K562 (cell line): ENCODE data around the gene PRPS1L1. TPM values are rescaled to one million over a fixed set of nuclear protein-coding genes. Genes with fewer than 3 reads are reported as not detected.

Experiments
- BCL6 ChIP-seq: fragments of 250-450 bp; sonication (Bioruptor Pico); IDR thresholded peaks from 2 replicates; pipeline ENCODE4 v1.4.0; 2020
- BRD9 ChIP-seq: fragments of 450-650 bp; IDR thresholded peaks from 2 replicates; pipeline ENCODE4 v1.6.1; 2018; ENCODE audit warnings: low read depth; ENCODE audit not compliant: partially characterized antibody
- CBX5 ChIP-seq: IDR thresholded peaks from 2 replicates; pipeline ENCODE4 v1.6.1; 2014; ENCODE audit warnings: low read depth, borderline replicate concordance
- CHD4 ChIP-seq: fragments of 200-600 bp; sonication (generic); IDR thresholded peaks from 3 replicates; pipeline ENCODE4 v1.6.1; 2012; ENCODE audit warnings: low read depth, mild to moderate bottlenecking, mixed read lengths, low read length, inconsistent platforms; ENCODE audit not compliant: insufficient read depth, insufficient replicate concordance, poor library complexity, severe bottlenecking
- FOXA1 ChIP-seq: fragments of 450-650 bp; IDR thresholded peaks from 2 replicates; pipeline ENCODE4 v1.6.1; 2016; ENCODE audit warnings: mild to moderate bottlenecking, borderline replicate concordance
- HINFP ChIP-seq: fragments of 450-650 bp; conservative IDR thresholded peaks from 2 replicates; pipeline ENCODE4 v1.6.1; 2016; ENCODE audit warnings: missing genetic modification characterization, low read depth, mild to moderate bottlenecking, control low read depth, missing compliant biosample characterization
- KLF1 ChIP-seq: fragments of 450-650 bp; IDR thresholded peaks from 2 replicates; pipeline ENCODE4 v1.6.1; 2016; ENCODE audit warnings: missing genetic modification characterization, missing compliant biosample characterization
- MCM3 ChIP-seq: fragments of 450-650 bp; IDR thresholded peaks from 2 replicates; pipeline ENCODE4 v1.6.1; 2016
- MIER1 ChIP-seq: fragments of 450-650 bp; IDR thresholded peaks from 2 replicates; pipeline ENCODE4 v1.6.1; 2016; ENCODE audit warnings: antibody characterized with exemption, mild to moderate bottlenecking, low read depth
- PHF21A ChIP-seq: fragments of 450-650 bp; IDR thresholded peaks from 2 replicates; pipeline ENCODE4 v1.6.1; 2017; ENCODE audit warnings: low read depth, borderline replicate concordance
- PTBP1 ChIP-seq: fragments of 200-400 bp; formaldehyde crosslinking; IDR thresholded peaks from 2 replicates; pipeline ENCODE4 v1.6.1; 2017; ENCODE audit warnings: low read depth, low read length
- RBM25 ChIP-seq: fragments of 200-400 bp; formaldehyde crosslinking; IDR thresholded peaks from 2 replicates; pipeline ENCODE4 v1.6.1; 2018; ENCODE audit warnings: low read length, low read depth, moderate library complexity; ENCODE audit not compliant: severe bottlenecking
- SNRNP70 ChIP-seq: fragments of 200-400 bp; formaldehyde crosslinking; optimal IDR thresholded peaks from 2 replicates; pipeline ENCODE3; 2017; ENCODE audit warnings: low read depth, low read length
- TCF7 ChIP-seq: sonication (generic); IDR thresholded peaks from 2 replicates; pipeline ENCODE4 v1.6.1; 2016; ENCODE audit warnings: antibody characterized with exemption, borderline replicate concordance
- USF1 ChIP-seq: sonication (generic); formaldehyde crosslinking; IDR thresholded peaks from 2 replicates; pipeline ENCODE4 v1.9.0; 2022; ENCODE audit warnings: mild to moderate bottlenecking, missing genetic modification reagents
- ZNF274 ChIP-seq: IDR thresholded peaks from 2 replicates; pipeline ENCODE4 v1.6.1; 2011; ENCODE audit warnings: low read depth, mild to moderate bottlenecking, low read length, moderate library complexity, borderline replicate concordance
- ZNF77 ChIP-seq: fragments of 250-450 bp; sonication (Bioruptor Pico); IDR thresholded peaks from 2 replicates; pipeline ENCODE4 v1.5.0; 2020
- polyA plus RNA-seq, 8 experiments: library from polyadenylated mRNA; depleted of rRNA in 4 of 8; stranded (reverse) in 5 of 8; unstranded in 3 of 8; fragments of >200 nt; fragmentation: Nextera tagmentation in 2 of 8; fragmentation: Illumina TruSeq in 1 of 8; extraction: Ambion mirVana in 2 of 8; extraction: Trizol in 1 of 8; gene quantifications; 2 replicates each; pipeline versions ENCODE4 v1.2.1 to v1.2.3, GENCODE V29; 2011 to 2014; ENCODE audit warnings: inconsistent platforms in 1 of 8, missing spikeins in 1 of 8
- total RNA-seq, 7 experiments: library from RNA; depleted of rRNA in 6 of 7; stranded (reverse); fragments of >200 nt in 6 of 7; fragmentation: Illumina TruSeq in 2 of 7; extraction: Trizol in 2 of 7; gene quantifications; 2 replicates each; pipeline versions ENCODE4 v1.2.1 to v1.2.3, GENCODE V29; 2011 to 2021; ENCODE audit warnings: low replicate concordance in 1 of 7
- TF ChIP-seq, protein P1 (sequence below): fragments of 450-650 bp; IDR thresholded peaks from 2 replicates; pipeline ENCODE4 v1.6.1; 2016; ENCODE audit warnings: missing biosample characterization, missing genetic modification characterization
- TF ChIP-seq, protein P2 (sequence below): sonication (generic); formaldehyde crosslinking; IDR thresholded peaks from 2 replicates; pipeline ENCODE4 v1.8.0; 2023; ENCODE audit warnings: mild to moderate bottlenecking, missing genetic modification reagents
- TF ChIP-seq, protein P3 (sequence below): fragments of 450-650 bp; IDR thresholded peaks from 2 replicates; pipeline ENCODE4 v1.6.1; 2016; ENCODE audit warnings: low read depth, mild to moderate bottlenecking, moderate library complexity

PRPS1L1 gene
- total and polyA plus RNA-seq, 9 of the 15 experiments (the other 6 are each of a cell fraction or from before 2014, with no cell fraction given) = 0.07 to 0.10 (median 0.08) TPM; not detected in 6

GRCh38 chr7:17998692-17999091 lies 29.0 kb downstream of the PRPS1L1 start (continued):
- TF ChIP-seq CBX5 (no peak), ZNF77 (CRISPR knock-in tag) (no peak), HINFP (tag) (no peak), MCM3 (no peak), BCL6 (CRISPR knock-in tag) (no peak), USF1 (CRISPR knock-in tag) (no peak), SNRNP70 (no peak), TCF7 (no peak), MIER1 (no peak), PTBP1 (no peak), KLF1 (tag) (no peak), ZNF274 (no peak), BRD9 (no peak), PHF21A (no peak), CHD4 (peak; percentile 65), RBM25 (peak; percentile 85), FOXA1 (no peak)
- TF ChIP-seq, protein P1, sequence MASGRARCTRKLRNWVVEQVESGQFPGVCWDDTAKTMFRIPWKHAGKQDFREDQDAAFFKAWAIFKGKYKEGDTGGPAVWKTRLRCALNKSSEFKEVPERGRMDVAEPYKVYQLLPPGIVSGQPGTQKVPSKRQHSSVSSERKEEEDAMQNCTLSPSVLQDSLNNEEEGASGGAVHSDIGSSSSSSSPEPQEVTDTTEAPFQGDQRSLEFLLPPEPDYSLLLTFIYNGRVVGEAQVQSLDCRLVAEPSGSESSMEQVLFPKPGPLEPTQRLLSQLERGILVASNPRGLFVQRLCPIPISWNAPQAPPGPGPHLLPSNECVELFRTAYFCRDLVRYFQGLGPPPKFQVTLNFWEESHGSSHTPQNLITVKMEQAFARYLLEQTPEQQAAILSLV (tag) = no peak
- TF ChIP-seq, protein P2, sequence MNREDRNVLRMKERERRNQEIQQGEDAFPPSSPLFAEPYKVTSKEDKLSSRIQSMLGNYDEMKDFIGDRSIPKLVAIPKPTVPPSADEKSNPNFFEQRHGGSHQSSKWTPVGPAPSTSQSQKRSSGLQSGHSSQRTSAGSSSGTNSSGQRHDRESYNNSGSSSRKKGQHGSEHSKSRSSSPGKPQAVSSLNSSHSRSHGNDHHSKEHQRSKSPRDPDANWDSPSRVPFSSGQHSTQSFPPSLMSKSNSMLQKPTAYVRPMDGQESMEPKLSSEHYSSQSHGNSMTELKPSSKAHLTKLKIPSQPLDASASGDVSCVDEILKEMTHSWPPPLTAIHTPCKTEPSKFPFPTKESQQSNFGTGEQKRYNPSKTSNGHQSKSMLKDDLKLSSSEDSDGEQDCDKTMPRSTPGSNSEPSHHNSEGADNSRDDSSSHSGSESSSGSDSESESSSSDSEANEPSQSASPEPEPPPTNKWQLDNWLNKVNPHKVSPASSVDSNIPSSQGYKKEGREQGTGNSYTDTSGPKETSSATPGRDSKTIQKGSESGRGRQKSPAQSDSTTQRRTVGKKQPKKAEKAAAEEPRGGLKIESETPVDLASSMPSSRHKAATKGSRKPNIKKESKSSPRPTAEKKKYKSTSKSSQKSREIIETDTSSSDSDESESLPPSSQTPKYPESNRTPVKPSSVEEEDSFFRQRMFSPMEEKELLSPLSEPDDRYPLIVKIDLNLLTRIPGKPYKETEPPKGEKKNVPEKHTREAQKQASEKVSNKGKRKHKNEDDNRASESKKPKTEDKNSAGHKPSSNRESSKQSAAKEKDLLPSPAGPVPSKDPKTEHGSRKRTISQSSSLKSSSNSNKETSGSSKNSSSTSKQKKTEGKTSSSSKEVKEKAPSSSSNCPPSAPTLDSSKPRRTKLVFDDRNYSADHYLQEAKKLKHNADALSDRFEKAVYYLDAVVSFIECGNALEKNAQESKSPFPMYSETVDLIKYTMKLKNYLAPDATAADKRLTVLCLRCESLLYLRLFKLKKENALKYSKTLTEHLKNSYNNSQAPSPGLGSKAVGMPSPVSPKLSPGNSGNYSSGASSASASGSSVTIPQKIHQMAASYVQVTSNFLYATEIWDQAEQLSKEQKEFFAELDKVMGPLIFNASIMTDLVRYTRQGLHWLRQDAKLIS (CRISPR knock-in tag) = no peak
- TF ChIP-seq, protein P3, sequence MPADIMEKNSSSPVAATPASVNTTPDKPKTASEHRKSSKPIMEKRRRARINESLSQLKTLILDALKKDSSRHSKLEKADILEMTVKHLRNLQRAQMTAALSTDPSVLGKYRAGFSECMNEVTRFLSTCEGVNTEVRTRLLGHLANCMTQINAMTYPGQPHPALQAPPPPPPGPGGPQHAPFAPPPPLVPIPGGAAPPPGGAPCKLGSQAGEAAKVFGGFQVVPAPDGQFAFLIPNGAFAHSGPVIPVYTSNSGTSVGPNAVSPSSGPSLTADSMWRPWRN = no peak
- TF ChIP-seq, all 486 proteins: peak for 6
